SK-MEL-5 (cell line): ENCODE data around the gene GFPT2. TPM values are rescaled to one million over a fixed set of nuclear protein-coding genes. Genes with fewer than 3 reads are reported as not detected.

Experiments used
- DNase-seq: peaks from one replicate; pipeline ENCODE4 v3.0.0-alpha.2; 2016; ENCODE audit warnings: low read depth, low spot score
- in situ Hi-C: cut with HindIII; loops from 2 replicates; pipeline ENCODE4 v1.10.0; 2016; ENCODE audit warnings: low sequenced_read_pairs, high pct_unique_total_duplicates, low pct_unique_long_range_greater_than_20kb
- total RNA-seq: library from RNA; depleted of rRNA; stranded (reverse); fragments of >200 nt; shearing (Covaris generic); gene quantifications from 2 replicates; pipeline ENCODE4 v1.2.3, GENCODE V29; 2014

Gene GFPT2
- total RNA-seq, 1 experiment from 2014 or later: 2.3 TPM

DNA sequence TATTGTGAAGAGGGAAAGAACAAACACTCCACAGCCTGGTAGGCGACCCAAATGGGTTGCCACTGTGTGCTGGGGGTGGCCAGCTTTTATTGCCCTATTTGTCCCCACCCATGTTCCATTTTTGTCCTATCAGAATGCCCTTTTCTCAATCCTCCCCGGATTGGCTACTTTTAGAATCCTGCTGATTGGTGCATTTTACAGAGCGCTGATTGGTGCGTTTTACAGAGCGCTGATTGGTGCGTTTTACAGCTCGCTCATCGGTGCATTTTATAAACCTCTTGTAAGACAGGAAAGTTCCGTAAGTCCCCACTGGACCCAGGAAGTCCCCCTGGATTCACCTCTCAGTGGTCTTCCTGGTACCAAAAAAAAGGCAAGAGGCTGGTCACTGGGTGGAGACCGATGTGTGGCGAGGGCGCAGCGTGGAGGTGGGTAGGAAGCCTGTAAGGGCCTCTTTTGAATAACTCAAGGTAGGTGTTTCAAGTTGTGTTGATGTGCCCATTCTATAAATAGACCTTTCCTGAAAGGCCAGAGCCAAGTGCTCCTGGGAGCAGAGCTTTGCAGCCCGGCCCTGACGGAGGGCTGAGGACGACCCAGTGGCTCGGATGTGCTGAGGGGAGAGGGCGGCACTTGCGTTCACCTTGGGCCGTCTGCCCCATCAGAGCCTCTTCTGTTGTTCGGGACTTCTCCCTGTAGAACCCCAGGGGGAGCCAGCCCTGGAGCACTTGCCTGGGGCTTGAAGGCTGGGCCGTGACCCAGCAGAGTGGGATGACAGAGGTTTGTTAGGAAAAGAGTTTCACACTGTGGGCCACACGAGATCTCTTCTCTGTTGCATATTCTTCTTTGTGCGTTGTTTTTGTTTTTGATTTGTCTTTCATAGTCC is 7.2 kb upstream of the GFPT2 start:
- in situ Hi-C loops: no loop called here
- DNase-seq: no peak

DNA sequence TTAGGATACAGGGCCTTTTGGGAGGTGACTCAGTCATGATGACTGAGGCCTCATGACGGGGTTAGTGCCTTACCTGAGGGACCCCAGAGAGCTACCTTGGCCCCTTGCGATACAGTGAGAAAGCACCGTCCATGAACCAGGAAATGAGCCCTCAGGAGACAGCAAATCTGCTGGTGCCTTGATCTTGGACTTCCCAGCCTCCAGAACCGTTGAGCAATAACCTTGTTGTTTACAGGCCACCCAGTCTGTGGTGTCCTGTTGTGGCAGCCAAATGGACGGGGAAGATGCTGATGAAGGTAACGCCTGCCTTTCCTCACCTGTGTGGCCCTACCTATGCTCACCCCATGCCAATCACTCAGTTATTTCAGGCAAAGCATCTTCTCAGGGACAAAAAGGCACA is 5.6 kb upstream of the GFPT2 start:
- no peak for DNase-seq
- in situ Hi-C loops: no loop called here

DNA sequence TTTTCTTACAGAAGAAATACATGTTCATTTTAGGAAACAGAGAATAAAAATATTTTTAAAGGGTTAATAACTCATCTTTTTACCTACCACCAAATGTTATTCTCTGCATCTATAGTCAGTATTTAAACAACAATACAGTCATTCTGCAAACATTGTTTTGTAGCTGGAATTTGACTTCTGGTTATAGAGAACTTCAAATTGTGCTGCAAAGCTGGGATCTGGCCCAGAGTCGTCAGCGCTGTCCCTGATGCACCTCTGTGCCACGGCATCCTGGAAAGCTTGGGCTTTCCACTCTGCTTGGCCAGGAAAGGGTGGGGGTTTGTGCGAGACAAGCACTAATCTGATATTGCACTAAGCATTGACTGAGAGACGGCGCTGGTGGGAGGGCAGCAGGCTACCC is 5.0 kb upstream of the GFPT2 start:
- DNase-seq: no peak
- in situ Hi-C loops: no loop called here

GRCh38 chr5:180354966-180355365 is 1.8 kb upstream of the GFPT2 start:
- in situ Hi-C loops: no loop called here

DNA sequence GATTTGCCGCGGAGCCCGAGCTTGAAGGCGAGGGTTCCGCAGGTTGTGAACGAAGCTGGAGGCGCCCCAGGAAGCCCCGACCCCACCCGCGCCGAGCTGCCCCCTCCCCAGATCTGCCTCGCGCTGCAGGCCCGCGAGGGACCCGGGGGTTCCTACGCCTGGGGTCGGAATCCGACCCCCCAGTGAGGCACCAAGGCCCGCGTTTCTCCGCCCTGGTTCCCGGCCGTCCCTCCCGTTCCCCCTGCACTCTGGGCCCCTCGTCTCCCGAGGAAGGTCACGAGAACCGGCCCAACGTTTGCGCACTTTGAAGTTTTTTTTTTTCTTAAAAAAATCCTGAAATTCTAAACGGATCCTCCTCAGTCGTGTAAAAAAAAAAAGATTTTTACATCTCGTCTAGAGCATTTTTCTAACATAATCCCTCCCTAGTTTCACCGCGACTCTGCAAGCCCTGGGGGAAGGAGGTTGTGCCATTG is 880 bp upstream of the GFPT2 start:
- no peak for DNase-seq
- in situ Hi-C loops: no loop called here

More at GRCh38 chr5:180354966-180355365, 1.8 kb upstream of the GFPT2 start:
- no peak for DNase-seq

- peak; percentile 22 for DNase-seq
- in situ Hi-C loops: no loop called here
These were observed 754 bp downstream of the GFPT2 start for GRCh38 chr5:180352116-180353047.

- in situ Hi-C loops: no loop called here
- no peak for DNase-seq
These were observed 2.2 kb downstream of the GFPT2 start for GRCh38 chr5:180350711-180351465.

DNA sequence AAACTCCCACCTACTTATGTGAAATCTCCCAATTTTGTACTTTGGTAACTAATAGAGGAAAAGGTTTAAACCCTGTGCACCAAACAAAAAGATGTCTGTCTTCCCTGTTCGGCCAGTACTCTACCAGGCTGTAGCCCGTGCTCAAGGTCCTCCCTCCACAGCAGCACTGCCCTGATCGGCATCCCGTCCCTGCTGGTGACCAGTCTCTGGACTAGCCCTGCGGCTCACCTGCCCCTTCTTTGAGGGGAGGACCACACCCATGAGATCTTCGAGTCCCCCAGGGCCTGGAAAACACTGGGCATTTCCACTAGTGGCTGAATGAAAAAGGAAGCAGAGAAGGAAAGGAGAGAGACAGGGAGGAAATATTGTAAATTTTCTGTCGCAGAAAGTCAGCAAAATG is 2.8 kb downstream of the GFPT2 start:
- no peak for DNase-seq
- in situ Hi-C loops: no loop called here

GRCh38 chr5:180349391-180349790 is 3.7 kb downstream of the GFPT2 start:
- no peak for DNase-seq
- in situ Hi-C loops: no loop called here

- in situ Hi-C loops: no loop called here
- no peak for DNase-seq
These were observed 4.8 kb downstream of the GFPT2 start for GRCh38 chr5:180348336-180348735.

DNA sequence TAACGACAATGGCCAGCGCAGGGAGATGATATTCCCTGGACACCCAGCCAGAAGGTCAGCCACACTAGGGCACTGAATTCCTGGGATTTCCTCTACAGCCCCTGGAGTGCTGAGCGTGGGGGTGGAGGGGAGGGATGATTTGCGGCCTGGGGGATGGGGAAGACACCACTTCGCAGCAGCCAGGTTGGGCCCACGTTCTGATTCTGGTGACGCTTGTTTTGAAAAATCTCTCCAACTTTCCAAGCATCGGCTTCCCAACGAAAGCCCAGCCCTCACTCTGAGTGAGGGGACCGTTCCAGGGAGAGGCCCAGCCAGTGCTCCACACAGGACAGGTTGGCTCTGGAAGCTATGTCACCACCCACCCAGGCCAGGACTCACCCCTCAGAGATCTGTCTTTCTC is 5.4 kb downstream of the GFPT2 start:
- in situ Hi-C loops: no loop called here
- DNase-seq: no peak

DNA sequence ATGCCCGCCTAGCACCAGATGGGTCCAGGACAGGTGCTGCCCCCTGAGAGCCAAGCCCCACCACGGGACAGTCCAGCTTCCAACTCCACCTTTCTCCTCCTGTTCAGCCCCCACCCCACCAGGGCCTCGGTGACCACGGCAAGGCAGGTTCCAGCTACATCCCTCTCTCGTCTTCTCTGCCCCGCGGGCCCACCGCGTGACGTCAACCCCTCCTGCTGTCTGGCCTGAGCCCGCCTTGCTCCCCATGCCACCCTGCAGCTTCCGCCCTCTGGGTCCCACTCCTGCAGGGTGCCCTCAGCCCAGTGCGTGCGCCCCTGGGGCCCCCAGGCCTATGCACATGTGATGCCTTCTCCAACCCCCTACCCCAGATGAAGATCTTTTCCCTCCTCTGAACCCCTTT is 6.8 kb downstream of the GFPT2 start:
- no peak for DNase-seq
- in situ Hi-C loops: no loop called here

DNA sequence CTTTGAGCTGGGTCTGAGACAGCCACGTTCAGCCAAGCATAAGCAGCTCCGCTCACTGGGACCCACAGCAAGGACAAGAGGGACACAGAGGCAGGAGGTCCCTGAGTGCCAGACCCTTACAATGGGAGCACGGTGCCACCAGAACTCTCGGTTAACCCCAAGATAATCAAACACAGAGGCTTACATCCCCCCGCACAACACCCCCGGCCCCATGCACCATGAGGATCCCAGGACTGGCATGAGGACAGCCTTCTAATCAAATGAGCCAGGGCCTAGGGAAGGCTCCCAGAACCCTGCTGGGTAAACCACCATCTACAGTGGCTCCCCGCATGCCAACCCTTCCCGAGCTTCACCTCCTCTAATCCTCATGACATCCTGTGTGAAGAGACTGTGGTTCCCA is 7.4 kb downstream of the GFPT2 start:
- DNase-seq: no peak
- in situ Hi-C loops: no loop called here

DNA sequence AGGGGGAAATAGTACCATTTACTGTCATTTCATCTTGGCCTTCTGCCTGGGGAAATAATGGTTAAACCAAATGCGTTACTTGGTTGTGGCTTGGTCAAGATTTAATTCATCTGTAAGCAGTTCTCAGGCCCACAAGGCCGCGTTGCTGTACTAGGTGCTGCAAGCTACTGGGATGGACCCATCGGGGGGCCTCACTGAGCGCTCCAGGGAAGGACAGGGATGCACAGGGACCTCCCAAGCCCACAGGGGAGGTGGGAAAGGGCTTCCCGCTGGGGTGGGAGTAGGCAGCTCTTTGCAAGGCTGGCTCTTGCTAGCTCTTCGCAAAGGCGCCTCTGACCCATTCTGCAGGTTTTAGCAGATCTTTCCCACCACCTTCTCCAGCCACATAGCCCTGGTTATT is 8.0 kb downstream of the GFPT2 start:
- in situ Hi-C loops: no loop called here
- no peak for DNase-seq

- no peak for DNase-seq
- in situ Hi-C loops: no loop called here
These were observed 8.5 kb downstream of the GFPT2 start for GRCh38 chr5:180344696-180344999.

DNA sequence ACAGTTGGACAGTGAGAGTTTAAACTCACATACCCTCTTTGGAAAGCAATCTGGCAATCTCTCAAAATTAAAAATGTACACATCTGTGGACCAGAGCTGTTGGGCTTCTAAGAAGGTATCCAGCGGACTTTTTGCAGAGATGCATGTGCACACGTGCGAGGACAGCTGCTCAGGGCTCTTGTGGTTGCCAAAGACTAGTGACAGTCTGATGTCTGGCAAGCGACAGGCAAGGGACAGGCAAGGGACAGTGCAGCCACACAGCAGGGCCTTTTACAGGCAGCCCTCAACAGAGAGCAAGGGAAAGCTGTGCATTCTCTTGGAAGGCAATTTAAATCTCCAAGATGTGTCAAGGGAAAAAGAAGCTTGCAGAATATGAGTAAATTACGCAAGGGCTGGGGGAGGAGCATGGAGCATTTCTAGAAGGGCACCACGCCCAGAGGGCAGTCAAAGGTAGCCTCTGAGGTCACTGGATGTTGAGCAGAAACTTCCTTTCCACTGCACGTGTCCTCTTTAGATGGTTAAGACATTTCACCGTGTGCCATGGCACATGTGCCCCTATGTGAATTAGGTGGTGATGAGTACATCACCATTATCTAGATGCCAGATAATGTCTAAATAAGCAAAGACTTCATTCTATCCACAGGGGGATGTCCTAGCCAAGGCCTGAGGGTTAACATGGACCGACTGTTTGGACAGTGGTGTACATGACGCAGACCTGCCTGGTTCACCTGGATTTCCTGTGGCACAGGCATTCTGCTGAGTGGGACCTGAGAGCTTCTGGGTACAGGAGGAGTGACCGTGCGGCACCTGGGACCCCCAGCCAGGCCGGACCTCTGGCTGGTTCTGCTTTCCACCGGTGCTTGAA is 9.1 kb downstream of the GFPT2 start:
- DNase-seq: no peak
- in situ Hi-C loops: no loop called here

GRCh38 chr5:180343110-180343830 is 9.9 kb downstream of the GFPT2 start:
- no peak for DNase-seq
- in situ Hi-C loops: no loop called here
